Measurements from ENCODE around the gene RIMBP2. TPM values are rescaled to one million over a fixed set of nuclear protein-coding genes. Genes with fewer than 3 reads are reported as not detected.

RIMBP2 gene
- total RNA-seq, 4 donors from 2014 or later, result 0.22 to 1.4 (median 1.2) TPM; not detected in 1

GRCh38 chr12:130737731-130738130 is 21.6 kb upstream of the RIMBP2 start:
- Histone ChIP-seq H3K27me3 (no peaks in the 10 kb centered on the region), H3K4me3 (no peak overlapping the region), H3K4me1 (no peaks in the 10 kb centered on the region), H3K36me3 (no peaks in the 10 kb centered on the region), H3K9me3 (peaks cover 0 to 9% (median 0%) of the 10 kb centered on the region in 4 donors), H3K27ac (no peak overlapping the region)
- DNase-seq (ENCODE audit: low spot score in 2 of 2), result no peak
- TF ChIP-seq CTCF (IDR thresholded peaks at IDR 0.05), result no peak
- TF ChIP-seq POLR2A (IDR thresholded peaks at IDR 0.05), result no peak
- TF ChIP-seq EP300 (IDR thresholded peaks at IDR 0.05), result no peak
- 52 to 57% methylated on average over 14 of the region's 14 CpGs for WGBS, 2 donors

GRCh38 chr12:130729344-130729743 is 13.2 kb upstream of the RIMBP2 start:
- no peak for TF ChIP-seq POLR2A (IDR thresholded peaks at IDR 0.05)
- no peak for TF ChIP-seq CTCF (IDR thresholded peaks at IDR 0.05)
- TF ChIP-seq EP300 (IDR thresholded peaks at IDR 0.05), result no peak
- Histone ChIP-seq H3K9me3 (peaks cover 0 to 24% (median 0%) of the 10 kb centered on the region in 4 donors), H3K27ac (no peak overlapping the region), H3K36me3 (no peaks in the 10 kb centered on the region), H3K27me3 (no peaks in the 10 kb centered on the region), H3K4me1 (no peaks in the 10 kb centered on the region), H3K4me3 (no peak overlapping the region)
- 50 to 51% methylated on average over 9 of the region's 9 CpGs for WGBS, 2 donors
- no peak for DNase-seq (ENCODE audit: low spot score in 2 of 2)

GRCh38 chr12:130728158-130729058 is 12.3 kb upstream of the RIMBP2 start:
- peaks cover 0 to 32% (median 0%) of the 10 kb centered on the region in 4 donors for H3K9me3 ChIP-seq
- no peak for DNase-seq (ENCODE audit: low spot score in 2 of 2)

GRCh38 chr12:130719263-130719859 is 3.3 kb upstream of the RIMBP2 start:
- H3K4me3 ChIP-seq, result no peak overlapping the region
- TF ChIP-seq CTCF (IDR thresholded peaks at IDR 0.05) (no peak), EP300 (IDR thresholded peaks at IDR 0.05) (no peak), POLR2A (IDR thresholded peaks at IDR 0.05) (no peak)
- no peaks in the 10 kb centered on the region for H3K36me3 ChIP-seq
- peaks cover 0 to 26% (median 6%) of the 10 kb centered on the region in 4 donors for H3K4me1 ChIP-seq
- DNase-seq (ENCODE audit: low spot score in 2 of 2), result no peak
- peaks cover 0 to 37% (median 0%) of the 10 kb centered on the region in 4 donors for H3K9me3 ChIP-seq
- no peak overlapping the region for H3K27ac ChIP-seq
- WGBS, 2 donors, result 27 to 36% methylated on average over 6 to 8 of the region's 8 CpGs
- peaks cover 0 to 27% of the 10 kb centered on the region in 2 donors for H3K27me3 ChIP-seq

More at GRCh38 chr12:130728158-130729058, 12.3 kb upstream of the RIMBP2 start:
- no peak overlapping the region for H3K4me3 ChIP-seq
- H3K27me3 ChIP-seq, result no peaks in the 10 kb centered on the region
- H3K27ac ChIP-seq, result no peak overlapping the region
- TF ChIP-seq EP300 (IDR thresholded peaks at IDR 0.05), result no peak
- no peak for TF ChIP-seq CTCF (IDR thresholded peaks at IDR 0.05)
- TF ChIP-seq POLR2A (IDR thresholded peaks at IDR 0.05), result no peak
- no peaks in the 10 kb centered on the region for H3K36me3 ChIP-seq
- 90 to 92% methylated on average over 32 of the region's 32 CpGs for WGBS, 2 donors
- no peaks in the 10 kb centered on the region for H3K4me1 ChIP-seq

GRCh38 chr12:130717752-130718151 is 1.7 kb upstream of the RIMBP2 start:
- DNase-seq (ENCODE audit: low spot score in 2 of 2), result no peak
- peaks cover 0 to 39% of the 10 kb centered on the region in 2 donors for H3K27me3 ChIP-seq
- no peak overlapping the region for H3K27ac ChIP-seq
- H3K36me3 ChIP-seq, result no peaks in the 10 kb centered on the region
- H3K4me3 ChIP-seq, result no peak overlapping the region
- peaks cover 0 to 37% (median 11%) of the 10 kb centered on the region in 4 donors for H3K4me1 ChIP-seq
- 94 to 98% methylated on average over 5 of the region's 5 CpGs for WGBS, 2 donors
- peaks cover 0 to 23% (median 0%) of the 10 kb centered on the region in 4 donors for H3K9me3 ChIP-seq
- no peak for TF ChIP-seq CTCF (IDR thresholded peaks at IDR 0.05)
- TF ChIP-seq POLR2A (IDR thresholded peaks at IDR 0.05), result no peak
- TF ChIP-seq EP300 (IDR thresholded peaks at IDR 0.05), result no peak

All from tibial nerve (tissue), 4 donors.